ENCODE results near the gene PMEL. TPM values are rescaled to one million over a fixed set of nuclear protein-coding genes. Genes with fewer than 3 reads are reported as not detected.

The PMEL gene
- total RNA-seq, 1 experiment from 2014 or later = 72.2 TPM

- H3K9me3 Mint-ChIP-seq = no peaks in the 10 kb centered on the region
- H3K4me3 Mint-ChIP-seq = peak within 1 kb of the TSS; percentile 85
- H3K36me3 Mint-ChIP-seq = peaks cover 4% of the 10 kb centered on the region; the same call in 1 of the 2 replicates
- ChIA-PET CTCF (interaction anchor here (0.6 to 4.9 kb wide), 22 partner anchors 9 to 211 kb away, joined by 3 to 40 read pairs (median 5); partner anchors contain the start of genes DNAJC14, ORMDL2, PMEL and RAB5B), POLR2A (interaction anchor here (1.1 to 1.5 kb wide), 3 partner anchors 43 to 101 kb away, joined by 3 to 5 read pairs (median 4); partner anchors contain the start of genes DNAJC14 and RAB5B)
- ATAC-seq (peak; percentile 5; the same call in 1 of the 2 replicates), DNase-seq (ENCODE audit: low spot score) (peak; percentile 55)
- peak within 1 kb of the TSS; percentile 91 for H3K27ac Mint-ChIP-seq
- TF ChIP-seq ATF1 (CRISPR knock-in tag; IDR thresholded peaks at IDR 0.05) (no peak), RORB (CRISPR knock-in tag; IDR thresholded peaks at IDR 0.05) (no peak), MAX (CRISPR knock-in tag; IDR thresholded peaks at IDR 0.05) (0 out of 2 replicates have a peak, but pooled peaks have one; percentile 11), SP1 (CRISPR knock-in tag; conservative IDR thresholded peaks at IDR 0.05) (no peak), EMX1 (CRISPR knock-in tag; IDR thresholded peaks at IDR 0.05) (no peak)
- TF ChIP-seq, protein P1, sequence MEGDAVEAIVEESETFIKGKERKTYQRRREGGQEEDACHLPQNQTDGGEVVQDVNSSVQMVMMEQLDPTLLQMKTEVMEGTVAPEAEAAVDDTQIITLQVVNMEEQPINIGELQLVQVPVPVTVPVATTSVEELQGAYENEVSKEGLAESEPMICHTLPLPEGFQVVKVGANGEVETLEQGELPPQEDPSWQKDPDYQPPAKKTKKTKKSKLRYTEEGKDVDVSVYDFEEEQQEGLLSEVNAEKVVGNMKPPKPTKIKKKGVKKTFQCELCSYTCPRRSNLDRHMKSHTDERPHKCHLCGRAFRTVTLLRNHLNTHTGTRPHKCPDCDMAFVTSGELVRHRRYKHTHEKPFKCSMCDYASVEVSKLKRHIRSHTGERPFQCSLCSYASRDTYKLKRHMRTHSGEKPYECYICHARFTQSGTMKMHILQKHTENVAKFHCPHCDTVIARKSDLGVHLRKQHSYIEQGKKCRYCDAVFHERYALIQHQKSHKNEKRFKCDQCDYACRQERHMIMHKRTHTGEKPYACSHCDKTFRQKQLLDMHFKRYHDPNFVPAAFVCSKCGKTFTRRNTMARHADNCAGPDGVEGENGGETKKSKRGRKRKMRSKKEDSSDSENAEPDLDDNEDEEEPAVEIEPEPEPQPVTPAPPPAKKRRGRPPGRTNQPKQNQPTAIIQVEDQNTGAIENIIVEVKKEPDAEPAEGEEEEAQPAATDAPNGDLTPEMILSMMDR (IDR thresholded peaks at IDR 0.05) = 0 out of 2 replicates have a peak, but pooled peaks have one; percentile 14
- H3K4me1 Mint-ChIP-seq = peaks cover 40% of the 10 kb centered on the region
- H3K27me3 Mint-ChIP-seq (ENCODE audit: low read depth) = peaks cover 48% of the 10 kb centered on the region
Observed at GRCh38 chr12:55930771-55931316, 35.0 kb downstream of the PMEL start, which contains the start of gene DGKA. TSS of gene DGKA (plus strand) at chr12:55931162. CDS start at chr12:55936504, 5,342 bp downstream.

- POLR2A ChIA-PET = no interaction called here
- peaks cover 15% of the 10 kb centered on the region for H3K36me3 Mint-ChIP-seq
- no peaks in the 10 kb centered on the region for H3K9me3 Mint-ChIP-seq
- H3K27me3 Mint-ChIP-seq (ENCODE audit: low read depth) = peaks cover 33% of the 10 kb centered on the region
- DNase-seq (ENCODE audit: low spot score) = no peak
- no peak for TF ChIP-seq NR3C1 (CRISPR knock-in tag; conservative IDR thresholded peaks at IDR 0.05; ENCODE audit: low read depth)
- TF ChIP-seq RORB (CRISPR knock-in tag; IDR thresholded peaks at IDR 0.05) = no peak
- no peak for TF ChIP-seq TEAD4 (CRISPR knock-in tag; IDR thresholded peaks at IDR 0.05)
- TF ChIP-seq ERG (CRISPR knock-in tag; IDR thresholded peaks at IDR 0.05) = no peak
- no peak for TF ChIP-seq EMX1 (CRISPR knock-in tag; IDR thresholded peaks at IDR 0.05)
- no peak for TF ChIP-seq TEAD1 (CRISPR knock-in tag; IDR thresholded peaks at IDR 0.05)
- TF ChIP-seq GRHL2 (CRISPR knock-in tag; IDR thresholded peaks at IDR 0.05; ENCODE audit: insufficient replicate concordance, severe bottlenecking) = no peak
- TF ChIP-seq, protein P2, sequence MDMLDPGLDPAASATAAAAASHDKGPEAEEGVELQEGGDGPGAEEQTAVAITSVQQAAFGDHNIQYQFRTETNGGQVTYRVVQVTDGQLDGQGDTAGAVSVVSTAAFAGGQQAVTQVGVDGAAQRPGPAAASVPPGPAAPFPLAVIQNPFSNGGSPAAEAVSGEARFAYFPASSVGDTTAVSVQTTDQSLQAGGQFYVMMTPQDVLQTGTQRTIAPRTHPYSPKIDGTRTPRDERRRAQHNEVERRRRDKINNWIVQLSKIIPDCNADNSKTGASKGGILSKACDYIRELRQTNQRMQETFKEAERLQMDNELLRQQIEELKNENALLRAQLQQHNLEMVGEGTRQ (CRISPR knock-in tag; IDR thresholded peaks at IDR 0.05) = no peak
- TF ChIP-seq E2F4 (CRISPR knock-in tag; IDR thresholded peaks at IDR 0.05; ENCODE audit: borderline replicate concordance, low read depth) = no peak
- TF ChIP-seq, protein P3, sequence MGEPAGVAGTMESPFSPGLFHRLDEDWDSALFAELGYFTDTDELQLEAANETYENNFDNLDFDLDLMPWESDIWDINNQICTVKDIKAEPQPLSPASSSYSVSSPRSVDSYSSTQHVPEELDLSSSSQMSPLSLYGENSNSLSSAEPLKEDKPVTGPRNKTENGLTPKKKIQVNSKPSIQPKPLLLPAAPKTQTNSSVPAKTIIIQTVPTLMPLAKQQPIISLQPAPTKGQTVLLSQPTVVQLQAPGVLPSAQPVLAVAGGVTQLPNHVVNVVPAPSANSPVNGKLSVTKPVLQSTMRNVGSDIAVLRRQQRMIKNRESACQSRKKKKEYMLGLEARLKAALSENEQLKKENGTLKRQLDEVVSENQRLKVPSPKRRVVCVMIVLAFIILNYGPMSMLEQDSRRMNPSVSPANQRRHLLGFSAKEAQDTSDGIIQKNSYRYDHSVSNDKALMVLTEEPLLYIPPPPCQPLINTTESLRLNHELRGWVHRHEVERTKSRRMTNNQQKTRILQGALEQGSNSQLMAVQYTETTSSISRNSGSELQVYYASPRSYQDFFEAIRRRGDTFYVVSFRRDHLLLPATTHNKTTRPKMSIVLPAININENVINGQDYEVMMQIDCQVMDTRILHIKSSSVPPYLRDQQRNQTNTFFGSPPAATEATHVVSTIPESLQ (CRISPR knock-in tag; IDR thresholded peaks at IDR 0.05) = no peak
- no peak for TF ChIP-seq NR1H2 (CRISPR knock-in tag; IDR thresholded peaks at IDR 0.05)
- no peak for TF ChIP-seq SMAD3 (CRISPR knock-in tag; IDR thresholded peaks at IDR 0.05; ENCODE audit: borderline replicate concordance)
- H3K4me3 Mint-ChIP-seq = peak overlapping the region; percentile 94
- peaks cover 49% of the 10 kb centered on the region for H3K4me1 Mint-ChIP-seq
- CTCF ChIA-PET = interaction anchor here (2.0 to 5.0 kb wide), 4 partner anchors 10 to 191 kb away, joined by 17 to 40 read pairs (median 31); no protein-coding TSS in a partner anchor
- no peak for ATAC-seq
- H3K27ac Mint-ChIP-seq = peak overlapping the region; percentile 84
Observed at GRCh38 chr12:55929306-55929791, 36.5 kb downstream of the PMEL start.

All from WTC11 (cell line).